ENCODE data around the gene CC2D1A. TPM values are rescaled to one million over a fixed set of nuclear protein-coding genes. Genes with fewer than 3 reads are reported as not detected.

The CC2D1A gene
- total RNA-seq, 1 donor from 2014 or later: 0.96 TPM

DNA sequence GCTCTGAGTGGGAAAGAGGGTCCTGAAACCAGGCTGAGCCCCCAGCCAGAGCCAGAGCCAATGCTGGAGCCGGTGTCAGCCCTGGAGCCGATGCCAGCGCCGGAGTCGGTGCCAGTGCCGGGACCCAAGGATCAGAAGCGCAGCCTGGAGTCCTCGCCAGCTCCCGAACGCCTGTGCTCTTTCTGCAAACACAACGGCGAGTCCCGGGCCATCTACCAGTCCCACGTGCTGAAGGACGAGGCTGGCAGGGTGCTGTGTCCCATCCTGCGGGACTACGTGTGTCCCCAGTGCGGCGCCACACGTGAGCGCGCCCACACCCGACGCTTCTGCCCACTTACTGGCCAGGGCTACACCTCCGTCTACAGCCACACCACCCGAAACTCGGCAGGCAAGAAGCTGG, 28.7 kb upstream of the CC2D1A start:
- no peak for DNase-seq (ENCODE audit: low spot score)

DNA sequence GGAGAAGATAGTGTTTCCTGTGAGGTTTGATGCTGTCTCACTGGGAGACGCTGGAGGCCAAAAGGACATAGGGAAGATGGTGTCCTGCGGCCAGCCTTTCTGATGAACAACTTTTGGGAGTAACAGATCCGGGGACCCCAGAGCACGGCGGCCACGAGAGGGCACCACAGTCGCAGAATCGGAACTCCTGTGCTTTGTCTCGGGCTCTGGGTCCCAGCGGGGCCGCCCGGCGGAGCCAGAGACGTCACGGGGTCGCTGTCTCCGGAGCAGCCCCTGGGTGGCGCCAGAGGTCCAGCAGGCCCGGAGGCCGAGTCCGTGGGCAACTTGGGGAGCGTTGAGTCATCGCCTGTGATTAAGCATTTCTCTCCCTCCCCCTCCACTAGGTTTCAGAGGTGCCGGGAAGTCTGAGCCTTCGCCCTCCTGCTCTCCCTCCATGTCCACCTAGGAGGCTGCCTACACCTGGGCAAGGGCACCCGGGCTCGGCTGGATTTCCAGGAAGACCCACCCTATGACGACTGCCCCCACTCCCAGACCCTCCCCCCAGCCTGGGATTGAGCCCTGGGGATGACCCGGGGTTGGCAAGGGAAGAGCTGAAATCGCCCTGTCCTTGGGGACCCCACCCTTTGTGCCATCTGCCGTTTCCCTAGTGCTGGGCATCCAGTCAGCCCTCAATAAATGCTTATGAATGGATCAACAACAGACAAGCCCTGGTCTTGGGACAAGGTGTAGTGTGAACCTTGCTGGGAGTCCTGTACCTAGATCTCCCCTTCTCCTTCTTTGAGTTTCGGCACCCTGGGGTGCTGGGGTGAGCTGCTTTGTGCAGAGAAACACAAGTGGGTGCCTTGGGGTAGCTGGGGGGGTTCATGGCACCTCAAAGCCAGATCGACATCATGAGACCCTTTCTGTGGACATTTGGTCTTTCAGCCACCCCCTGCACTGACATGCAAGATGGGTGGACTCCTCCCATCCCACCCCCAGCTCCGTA, 25.6 kb upstream of the CC2D1A start:
- DNase-seq (ENCODE audit: low spot score): peak; percentile 96

DNA sequence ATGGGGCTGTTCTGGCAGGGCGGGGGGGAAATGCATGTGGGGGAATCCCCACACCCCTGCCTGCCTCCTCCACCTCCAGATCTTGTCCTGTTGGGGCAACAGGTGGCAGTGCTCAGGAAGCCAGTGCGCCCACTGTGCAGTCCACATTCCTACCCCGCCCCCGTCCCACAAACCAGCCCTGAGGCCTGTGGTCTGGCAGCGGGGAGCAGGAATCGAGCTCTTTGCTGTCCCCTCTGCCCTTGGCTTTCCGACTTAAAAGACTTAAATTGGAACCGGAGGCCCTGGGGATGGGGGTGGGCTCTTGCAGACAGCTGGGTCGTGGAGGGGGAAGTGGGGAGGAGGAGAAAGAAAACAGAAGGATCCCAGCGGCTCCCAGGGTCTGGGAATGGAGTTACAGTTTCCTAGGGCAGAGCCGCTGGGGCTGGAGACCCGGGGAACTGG, 24.7 kb upstream of the CC2D1A start:
- DNase-seq (ENCODE audit: low spot score): no peak

DNA sequence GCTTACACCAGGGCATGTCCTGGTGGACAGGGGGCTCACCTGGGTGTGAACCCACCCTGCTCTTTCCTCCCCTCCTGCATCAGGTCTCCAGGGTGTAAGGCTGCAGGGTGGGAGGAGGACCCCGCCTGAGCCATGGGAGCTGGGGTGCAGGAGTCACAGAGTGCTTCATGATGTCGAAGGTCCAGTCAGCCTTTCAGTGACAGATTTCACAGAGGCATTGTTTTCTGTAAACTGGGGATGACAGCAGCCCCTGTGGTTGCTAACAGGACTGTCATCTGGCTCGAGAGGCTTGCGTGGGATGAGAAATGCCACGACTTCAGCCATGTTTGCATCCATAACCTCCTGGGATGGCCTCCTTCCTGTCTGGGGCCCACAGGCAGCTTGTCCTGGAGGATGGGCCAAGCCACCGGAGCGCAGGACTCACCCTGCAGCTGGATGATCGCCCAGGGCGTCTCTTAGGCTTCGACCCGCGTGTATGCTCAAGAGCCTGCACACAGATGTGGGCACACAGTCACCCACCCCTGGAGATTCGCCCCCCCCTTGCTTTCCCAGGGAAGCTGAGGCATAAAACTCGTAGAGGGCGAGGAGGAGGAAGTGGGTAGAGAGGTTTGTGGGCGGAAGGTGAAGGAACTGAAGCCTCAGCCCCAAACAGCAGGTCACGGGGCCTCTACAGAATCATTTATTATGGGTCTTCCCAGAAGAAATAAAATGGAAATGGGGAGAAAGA, 24.1 kb upstream of the CC2D1A start:
- DNase-seq (ENCODE audit: low spot score): no peak

DNA sequence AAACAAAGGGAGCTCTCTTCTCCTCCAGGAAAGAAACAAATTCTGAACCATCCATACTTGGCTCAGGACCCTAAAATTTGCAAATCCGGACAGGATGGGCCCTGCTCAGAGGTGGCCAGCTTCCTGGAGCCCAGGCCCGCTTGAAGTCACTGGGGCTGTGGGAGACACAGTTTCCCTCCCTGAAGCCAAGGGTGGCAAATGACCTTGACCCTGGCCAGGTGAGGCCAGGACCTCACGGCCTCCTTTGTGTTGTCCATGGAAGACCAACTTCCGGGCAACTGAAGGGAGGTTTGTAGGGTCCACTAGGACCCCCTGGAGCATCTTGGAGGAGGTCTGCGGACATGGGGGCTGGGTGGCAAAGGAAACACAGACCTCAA, 23.6 kb upstream of the CC2D1A start:
- no peak for DNase-seq (ENCODE audit: low spot score)

DNA sequence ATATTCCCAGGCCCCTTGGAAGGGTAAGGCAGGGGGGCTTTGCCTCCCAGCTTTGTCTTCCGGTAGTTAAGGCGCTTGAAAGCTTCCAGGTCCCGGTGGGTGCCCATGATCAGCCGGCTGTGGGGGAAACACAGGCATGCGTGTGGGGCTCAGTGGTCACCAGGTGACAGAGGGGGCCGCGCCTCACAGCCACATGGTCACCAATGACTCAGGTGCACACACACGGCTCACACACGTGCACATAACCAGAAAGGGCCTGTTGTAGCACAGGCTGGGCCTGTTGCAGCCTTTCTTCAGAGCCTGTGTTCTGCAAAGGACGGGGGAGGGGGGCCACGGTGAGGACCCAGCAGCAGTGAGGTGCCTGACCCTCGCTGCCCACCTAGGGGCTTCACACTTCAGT, 23.2 kb upstream of the CC2D1A start:
- no peak for DNase-seq (ENCODE audit: low spot score)

DNA sequence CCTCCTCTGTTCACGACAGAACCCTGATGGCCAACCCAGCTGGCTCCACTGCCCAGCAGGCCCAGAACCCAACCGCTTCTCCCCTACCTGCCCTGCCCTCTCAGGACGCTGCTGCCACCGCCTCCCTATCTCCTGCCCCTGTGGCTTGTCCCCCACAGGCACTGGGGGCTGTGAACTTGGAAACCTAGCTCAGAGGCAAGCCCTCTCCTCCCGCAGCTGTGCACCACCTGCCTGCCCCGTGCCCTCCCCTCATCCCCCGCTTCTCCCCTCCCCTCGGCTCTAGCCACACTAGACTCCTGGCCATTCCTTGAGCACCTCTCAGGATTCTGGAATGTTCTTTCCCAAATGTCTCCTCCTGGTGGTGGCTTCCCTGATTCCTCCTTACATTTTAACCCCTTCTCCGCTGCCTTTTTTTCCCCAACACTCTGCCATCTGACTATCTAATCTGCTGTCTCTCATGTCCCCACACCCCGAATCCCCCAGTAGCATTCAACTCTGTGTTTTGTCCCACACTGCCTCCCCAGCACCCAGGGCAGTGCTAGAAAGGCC, 22.4 kb upstream of the CC2D1A start:
- no peak for DNase-seq (ENCODE audit: low spot score)

DNA sequence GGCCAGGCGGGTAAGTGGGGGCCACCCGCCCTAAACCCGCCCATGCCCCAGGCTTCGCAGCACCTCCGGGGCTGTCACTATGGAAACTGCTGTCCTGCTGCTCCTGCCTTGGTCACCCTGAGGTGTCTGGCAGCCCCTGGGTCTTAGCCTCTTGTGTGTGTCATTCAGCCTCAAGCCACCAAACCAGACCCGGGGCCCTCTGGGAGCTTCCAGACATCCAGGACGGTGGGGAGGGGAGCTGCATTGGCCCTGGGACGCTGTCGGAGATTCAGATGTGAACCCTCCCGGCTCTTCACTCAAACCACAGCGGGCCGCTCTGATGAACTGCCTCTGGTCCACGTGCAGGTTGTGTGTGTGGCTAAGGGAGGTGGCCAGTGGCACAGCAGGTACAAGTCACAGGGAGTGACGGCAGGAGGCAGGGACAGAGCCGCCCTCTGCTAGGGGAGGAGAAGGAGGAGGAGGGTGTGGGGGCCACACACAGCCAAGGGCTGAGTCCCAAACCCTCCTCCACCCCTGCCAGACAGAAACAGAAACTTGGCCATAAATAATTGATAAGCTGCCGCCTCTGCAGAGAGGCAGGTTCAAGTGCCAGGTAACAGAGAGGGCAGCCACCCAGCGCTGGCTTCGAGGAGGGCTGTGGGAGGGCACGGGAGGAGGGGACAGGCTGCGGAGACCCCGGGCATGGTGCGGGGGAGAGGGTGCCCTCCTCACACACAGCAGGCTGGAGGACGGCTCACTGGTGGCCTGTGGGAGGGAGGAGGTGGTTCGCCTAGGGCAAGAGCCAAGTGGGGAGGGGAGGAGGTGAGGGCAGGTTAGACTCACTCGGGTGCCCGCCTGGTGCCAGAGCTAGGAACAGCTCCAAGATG, 21.0 kb upstream of the CC2D1A start:
- DNase-seq (ENCODE audit: low spot score): no peak

DNA sequence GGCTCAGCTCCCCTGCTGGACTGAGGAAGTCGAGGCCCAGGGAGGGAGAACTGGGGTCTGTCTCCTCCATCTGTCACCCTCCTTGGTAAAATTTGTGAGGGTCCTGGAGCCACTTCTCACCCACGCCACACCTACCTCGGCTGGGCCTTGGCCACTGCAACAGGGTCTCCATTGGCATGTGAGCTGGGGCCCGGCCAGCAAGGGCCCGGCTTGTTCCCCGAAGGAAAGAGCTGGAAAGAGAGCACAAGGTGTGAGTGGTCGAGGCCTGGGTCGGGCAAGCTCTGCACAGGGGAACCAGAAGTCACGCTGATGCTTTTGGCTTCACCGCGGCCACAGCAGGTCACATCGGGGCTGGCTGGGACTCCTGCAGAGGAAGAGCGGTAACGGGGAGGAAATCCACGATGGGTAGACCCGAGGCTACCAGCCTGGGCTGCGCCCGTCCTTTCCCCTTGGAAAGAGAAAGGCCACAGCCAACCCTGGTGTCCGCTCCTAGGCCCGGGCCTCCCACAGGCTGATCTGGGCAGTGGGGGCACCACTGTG, 20.1 kb upstream of the CC2D1A start:
- no peak for DNase-seq (ENCODE audit: low spot score)

DNA sequence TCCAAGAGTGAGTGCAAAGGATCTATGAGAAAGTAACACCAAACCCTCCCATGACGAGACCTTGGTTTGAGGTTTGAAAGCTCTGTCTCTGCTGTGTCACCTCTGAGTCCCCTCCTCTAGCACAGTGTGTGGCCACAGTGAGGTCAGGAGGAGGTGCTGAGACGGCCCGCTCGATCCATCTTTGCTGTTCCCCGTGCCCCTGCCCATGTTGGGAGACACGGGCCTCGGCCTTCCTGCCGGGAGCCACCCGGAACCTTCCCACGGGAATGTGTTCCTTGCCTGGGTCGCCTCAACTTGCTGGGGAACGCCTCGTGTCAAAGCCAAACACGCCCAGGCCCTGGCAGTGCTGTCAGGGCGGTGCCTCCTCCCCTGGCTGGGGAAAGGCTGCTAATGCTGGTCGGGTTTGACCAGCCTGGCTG, 19.0 kb upstream of the CC2D1A start:
- no peak for DNase-seq (ENCODE audit: low spot score)

DNA sequence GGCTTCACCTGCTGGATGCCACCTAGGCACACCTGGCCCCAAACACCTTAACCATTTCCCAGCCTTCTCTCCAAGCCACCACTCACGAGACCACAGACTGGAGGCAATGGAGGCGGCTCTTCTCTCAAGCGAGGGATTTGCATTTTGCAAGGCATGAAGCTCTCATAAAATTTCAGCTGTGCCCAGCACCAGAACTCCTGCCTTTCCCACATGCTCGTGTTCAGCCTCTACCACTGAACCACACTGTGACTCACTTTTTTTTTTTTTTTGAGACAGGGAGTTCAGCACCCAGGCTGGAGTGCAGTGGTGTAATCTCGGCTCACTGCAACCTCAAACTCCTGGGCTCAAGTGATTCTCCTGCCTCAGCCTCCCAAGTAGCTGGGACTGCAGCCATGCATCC, 18.5 kb upstream of the CC2D1A start:
- DNase-seq (ENCODE audit: low spot score): no peak

DNA sequence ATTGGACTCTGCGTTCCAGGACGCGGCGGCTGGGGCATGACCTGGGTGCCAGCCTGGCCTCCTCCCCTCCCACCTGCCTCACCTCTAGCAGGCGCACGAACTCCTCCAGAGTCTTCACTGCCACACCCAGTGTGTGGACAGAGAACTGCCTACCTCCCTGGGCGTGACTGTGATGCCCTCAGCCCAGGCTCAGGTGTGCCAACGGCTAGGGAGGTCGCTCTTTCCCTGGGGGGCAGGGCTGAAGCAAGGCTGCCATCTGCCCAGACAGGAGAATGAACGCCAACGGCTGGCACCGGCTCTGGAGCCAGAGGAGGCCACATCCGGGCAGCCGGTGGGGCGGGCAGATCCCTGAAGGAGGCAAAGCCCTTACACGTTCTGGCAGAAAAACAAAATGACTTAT, 17.7 kb upstream of the CC2D1A start:
- no peak for DNase-seq (ENCODE audit: low spot score)

DNA sequence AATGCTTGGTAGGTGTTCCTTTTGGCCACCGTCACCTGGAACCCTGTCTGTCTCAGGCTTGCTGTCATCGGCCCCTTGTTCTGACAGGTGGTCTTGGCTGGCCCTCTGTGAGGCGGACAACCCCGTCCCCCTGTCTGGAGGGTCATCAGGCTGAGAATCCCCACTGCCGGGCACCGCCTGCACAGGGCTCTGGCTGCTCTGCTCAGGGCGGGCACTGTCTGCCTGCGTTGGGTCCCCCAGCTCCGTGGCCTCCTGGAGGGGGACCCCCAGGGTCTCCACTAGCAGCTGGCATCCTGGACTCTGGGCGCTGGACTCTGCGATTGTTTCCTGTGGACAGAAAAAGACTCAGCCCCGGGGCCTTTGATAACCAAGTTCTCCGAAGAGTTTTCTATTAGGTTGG, 15.9 kb upstream of the CC2D1A start:
- DNase-seq (ENCODE audit: low spot score): no peak

DNA sequence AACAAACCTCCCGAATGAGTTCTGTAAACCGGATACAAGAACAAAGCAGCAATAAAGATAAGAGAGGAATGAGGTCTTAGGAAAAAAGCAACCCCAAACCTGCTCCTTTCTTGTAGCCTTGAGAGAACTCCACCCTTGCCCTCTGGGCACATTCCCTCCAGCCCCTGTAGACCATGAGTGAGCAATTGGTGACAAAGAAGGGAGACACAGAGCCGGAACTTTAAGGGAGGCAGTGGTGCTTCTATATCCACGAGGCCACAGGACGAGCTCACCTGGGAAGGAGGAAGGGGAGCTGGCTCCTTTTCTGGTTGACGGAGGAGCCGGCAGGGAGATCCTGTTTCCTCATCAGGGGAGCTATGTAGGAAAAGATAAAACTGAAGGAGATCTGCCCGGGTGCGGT, 13.1 kb upstream of the CC2D1A start:
- DNase-seq (ENCODE audit: low spot score): no peak

DNA sequence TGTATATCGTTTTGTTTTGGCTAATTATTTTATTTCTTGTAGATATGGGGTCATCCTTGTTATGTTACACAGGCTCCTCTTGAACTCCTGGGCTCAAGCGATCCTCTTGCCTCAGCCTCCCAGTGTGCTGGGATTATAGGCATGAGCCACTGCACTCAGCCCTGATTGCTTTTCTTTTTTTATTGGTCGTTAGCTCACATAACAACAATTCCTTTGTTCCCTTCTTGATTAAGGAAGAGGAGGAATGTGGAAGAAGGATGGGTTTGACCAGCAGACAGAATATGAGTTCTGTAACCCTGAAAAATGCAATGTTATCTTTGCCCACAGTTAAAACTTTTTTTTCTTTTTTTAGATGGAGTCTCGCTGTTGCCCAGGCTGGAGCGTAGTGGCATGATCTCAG, 11.4 kb upstream of the CC2D1A start:
- no peak for DNase-seq (ENCODE audit: low spot score)

DNA sequence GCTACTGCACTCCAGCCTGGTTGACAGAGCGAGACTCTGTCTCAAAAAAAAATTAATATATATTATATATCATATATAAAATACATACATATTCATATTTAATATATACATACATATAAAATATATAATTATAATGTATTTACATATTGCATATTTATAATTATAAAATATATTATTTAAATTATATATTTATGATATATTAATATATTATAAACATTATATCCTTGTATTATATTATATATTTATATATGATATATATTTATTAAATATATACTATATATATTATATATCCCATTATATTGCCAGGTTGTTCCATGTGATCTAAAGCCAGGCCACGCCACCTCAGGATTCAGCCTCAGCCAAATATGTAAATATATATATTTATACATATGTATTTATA, 9.8 kb upstream of the CC2D1A start:
- no peak for DNase-seq (ENCODE audit: low spot score)

DNA sequence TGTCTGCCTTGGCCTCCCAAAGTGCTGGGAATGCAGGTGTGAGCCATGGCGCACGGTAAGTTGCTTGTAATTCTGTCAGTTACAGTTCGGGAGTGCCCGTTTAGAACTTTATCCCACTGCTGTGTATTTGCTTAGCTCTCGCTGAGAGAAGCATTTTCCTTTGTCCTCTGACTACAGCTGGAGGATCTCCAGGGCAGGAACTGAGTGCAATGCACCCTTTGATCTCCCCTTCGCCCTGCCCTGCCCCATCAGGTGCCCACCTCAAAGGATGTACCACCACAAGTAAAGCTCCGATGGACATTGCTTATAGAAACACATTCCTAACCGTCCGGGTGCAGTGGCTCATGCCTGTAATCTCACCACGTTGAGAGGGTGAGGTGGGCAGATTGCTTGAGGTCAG, 6.6 kb upstream of the CC2D1A start:
- no peak for DNase-seq (ENCODE audit: low spot score)

DNA sequence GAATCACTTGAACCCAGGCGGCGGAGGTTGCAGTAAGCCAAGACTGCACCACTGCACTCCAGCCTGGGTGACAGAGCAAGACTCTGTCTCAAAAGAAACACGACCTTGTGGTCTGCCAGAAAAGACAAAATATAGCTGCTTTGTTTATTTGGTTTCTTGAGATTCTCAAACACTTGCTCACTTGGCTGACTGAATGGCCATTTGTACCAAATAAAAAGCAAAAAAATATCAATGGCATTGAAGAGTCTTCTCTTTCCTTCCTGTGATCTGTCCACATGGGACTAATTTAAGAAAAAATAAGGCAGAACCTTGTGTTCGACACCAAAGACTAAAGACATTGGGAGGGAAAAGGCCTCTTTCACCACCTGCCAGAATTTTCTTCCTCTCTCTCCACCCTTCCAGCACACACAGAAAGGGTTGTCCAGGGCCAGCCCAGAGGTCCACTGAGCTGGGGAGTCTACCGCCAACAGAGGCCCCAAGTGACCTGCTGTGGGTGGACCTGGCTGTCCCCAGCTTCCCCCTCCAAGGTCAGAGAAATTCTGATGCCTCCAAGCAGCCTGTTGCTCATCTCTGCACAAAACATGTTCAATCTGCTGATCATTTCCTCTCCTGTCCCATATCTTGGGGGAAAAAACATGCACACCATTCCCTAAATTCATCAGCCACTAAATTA, 6.0 kb upstream of the CC2D1A start:
- DNase-seq (ENCODE audit: low spot score): no peak

DNA sequence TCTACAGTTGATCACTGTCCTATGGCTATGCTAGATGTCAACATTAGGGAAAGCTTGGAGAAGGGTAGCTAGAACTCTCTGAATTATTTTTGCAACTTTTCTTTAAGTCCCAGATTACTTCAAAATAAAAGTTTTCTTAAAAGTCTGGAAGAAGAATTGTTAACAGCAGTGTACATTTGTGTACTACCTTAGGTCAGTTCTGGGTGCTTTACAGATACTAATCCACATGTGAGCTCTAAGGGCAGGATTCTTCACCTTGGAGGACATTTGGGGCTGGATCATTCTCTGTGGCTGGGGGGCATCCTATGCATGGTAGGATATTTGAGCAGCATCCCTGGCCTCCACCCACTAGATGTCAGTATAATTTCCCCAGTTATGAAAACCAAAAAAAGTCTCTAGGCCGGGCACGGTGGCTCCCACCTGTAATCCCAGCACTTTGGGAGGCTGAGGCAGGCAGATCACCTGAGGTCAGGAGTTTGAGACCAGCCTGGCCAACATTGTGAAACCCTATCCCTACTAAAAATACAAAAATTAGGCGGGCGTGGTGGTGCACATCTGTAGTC, 2.9 kb upstream of the CC2D1A start:
- no peak for DNase-seq (ENCODE audit: low spot score)

DNA sequence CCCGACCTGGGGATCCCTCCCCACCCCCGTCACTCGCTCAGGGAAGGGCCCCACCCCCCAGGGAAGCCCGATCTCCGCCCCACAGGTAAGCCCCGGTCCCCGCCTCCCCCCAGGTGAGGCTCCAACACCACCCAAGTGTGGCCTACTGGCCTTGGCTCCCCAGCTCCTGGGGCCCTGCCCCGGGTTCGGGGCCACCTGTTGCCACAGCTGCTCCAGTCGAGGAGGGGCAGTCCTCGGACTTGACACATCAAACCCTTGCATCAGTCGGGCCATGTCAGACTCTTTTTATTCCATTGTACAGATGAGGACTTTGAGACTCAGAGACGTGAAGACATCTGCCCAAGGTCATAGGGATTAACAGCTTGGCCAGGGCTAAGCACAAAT, 512 bp downstream of the CC2D1A start:
- no peak for DNase-seq (ENCODE audit: low spot score)

DNA sequence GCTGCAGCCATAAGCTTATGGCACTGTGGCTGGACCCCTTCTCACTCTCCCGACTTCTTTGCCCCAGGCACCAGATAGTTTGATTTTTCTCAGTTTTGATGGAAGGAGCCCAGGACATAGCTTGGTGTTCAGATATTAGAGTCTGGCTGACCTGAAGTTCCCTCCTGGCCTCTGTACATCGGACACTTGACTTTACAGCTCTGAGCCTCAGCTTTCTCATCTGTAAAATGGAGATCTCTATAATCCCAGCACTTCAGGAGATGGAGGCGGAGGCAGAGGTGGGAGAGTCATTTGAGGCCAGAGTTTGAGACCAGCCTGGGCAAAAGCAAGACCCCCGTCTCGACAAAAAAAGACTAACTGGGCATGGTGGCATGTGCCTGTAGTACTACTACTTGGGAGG, 909 bp downstream of the CC2D1A start:
- no peak for DNase-seq (ENCODE audit: low spot score)

Data from umbilical cord (tissue), 2 donors.